Lower lobe of right lung (tissue), 2 donors: ENCODE results near the gene MEG3. TPM values are rescaled to one million over a fixed set of nuclear protein-coding genes. Genes with fewer than 3 reads are reported as not detected.

Source experiments
- ATAC-seq, 2 donors: fragments of 200-7000 bp; cut with Tn5 transposase; one replicate each; pipeline ENCODE4 v1.9.1; 2020 to 2022; ENCODE audit warnings: mild to moderate bottlenecking in 2 of 2, moderate library complexity in 2 of 2
- DNase-seq: peaks from one replicate; pipeline ENCODE4 v3.0.0-alpha.2; 2020
- H3K27ac ChIP-seq: fragments of 200-600 bp; one replicate; pipeline ENCODE4 v1.8.0; 2022
- H3K27me3 ChIP-seq: fragments of 200-600 bp; one replicate; pipeline ENCODE4 v1.8.0; 2022; ENCODE audit warnings: low read depth
- H3K36me3 ChIP-seq: fragments of 200-600 bp; one replicate; pipeline ENCODE4 v1.8.0; 2022; ENCODE audit warnings: mild to moderate bottlenecking
- H3K4me1 ChIP-seq: fragments of 200-600 bp; one replicate; pipeline ENCODE4 v1.8.0; 2022
- H3K4me3 ChIP-seq: fragments of 200-600 bp; one replicate; pipeline ENCODE4 v1.8.0; 2022; ENCODE audit warnings: mild to moderate bottlenecking
- H3K9me3 ChIP-seq: fragments of 200-600 bp; one replicate; pipeline ENCODE4 v1.8.0; 2022
- CTCF ChIP-seq: fragments of 200-600 bp; IDR thresholded peaks from one replicate; pipeline ENCODE4 v1.8.0; 2022; ENCODE audit warnings: antibody characterized with exemption, mild to moderate bottlenecking
- intact Hi-C: fragments of 100-400 bp; cut with DNase I; formaldehyde crosslinking; loops from one replicate; pipeline ENCODE4 v1.11.0; 2022
- total RNA-seq: library from RNA; stranded (reverse); fragmentation: NEBNext Ultra II Directional; extraction: Animal tissue kit (Norgen Biotek cat#: 25700); gene quantifications from one replicate; pipeline ENCODE4 v1.2.1, GENCODE V29; 2021
- donor health status: DM: no; HTN: yes; CAD: no; lungs with severe emphysema.

The MEG3 gene
- total RNA-seq, 1 donor from 2014 or later = 16.6 TPM

GRCh38 chr14:100788942-100789341 is 37.0 kb upstream of the MEG3 start:
- ATAC-seq (no peak), DNase-seq (no peak)
- Histone ChIP-seq H3K4me1 (no peaks in the 10 kb centered on the region), H3K9me3 (no peaks in the 10 kb centered on the region), H3K36me3 (no peaks in the 10 kb centered on the region), H3K27ac (no peak overlapping the region), H3K27me3 (peaks cover 27% of the 10 kb centered on the region), H3K4me3 (no peak overlapping the region)
- TF ChIP-seq CTCF = no peak
- intact Hi-C loops = no loop called here

- Histone ChIP-seq H3K27ac (no peak overlapping the region), H3K36me3 (no peaks in the 10 kb centered on the region), H3K4me1 (no peaks in the 10 kb centered on the region), H3K27me3 (peaks cover 27% of the 10 kb centered on the region), H3K9me3 (no peaks in the 10 kb centered on the region), H3K4me3 (no peak overlapping the region)
- ATAC-seq = no peak
- DNase-seq = no peak
- TF ChIP-seq CTCF = no peak
- intact Hi-C loops = no loop called here
These were observed 36.2 kb upstream of the MEG3 start for GRCh38 chr14:100789460-100790417.

GRCh38 chr14:100790502-100791347 is 35.2 kb upstream of the MEG3 start:
- ATAC-seq (no peak), DNase-seq (no peak)
- intact Hi-C loops = no loop called here
- Histone ChIP-seq H3K4me1 (no peaks in the 10 kb centered on the region), H3K9me3 (no peaks in the 10 kb centered on the region), H3K27me3 (peaks cover 23% of the 10 kb centered on the region), H3K36me3 (no peaks in the 10 kb centered on the region), H3K27ac (no peak overlapping the region), H3K4me3 (no peak overlapping the region)
- TF ChIP-seq CTCF = no peak

GRCh38 chr14:100791348-100791735 is 34.6 kb upstream of the MEG3 start:
- H3K27ac ChIP-seq = no peak overlapping the region
- H3K4me3 ChIP-seq = no peak overlapping the region
- no peaks in the 10 kb centered on the region for H3K36me3 ChIP-seq
- H3K27me3 ChIP-seq = peaks cover 23% of the 10 kb centered on the region
- intact Hi-C loops = no loop called here
- TF ChIP-seq CTCF = no peak
- no peak for ATAC-seq
- no peak for DNase-seq
- H3K4me1 ChIP-seq = no peaks in the 10 kb centered on the region
- H3K9me3 ChIP-seq = no peaks in the 10 kb centered on the region

GRCh38 chr14:100791995-100792394 is 33.9 kb upstream of the MEG3 start:
- TF ChIP-seq CTCF = no peak
- no peak for DNase-seq
- Histone ChIP-seq H3K27me3 (peaks cover 23% of the 10 kb centered on the region), H3K4me3 (no peak overlapping the region), H3K4me1 (no peaks in the 10 kb centered on the region), H3K9me3 (no peaks in the 10 kb centered on the region), H3K27ac (no peak overlapping the region), H3K36me3 (no peaks in the 10 kb centered on the region)
- ATAC-seq = no peak
- intact Hi-C loops = no loop called here
